IMR-90 (cell line): ENCODE measurements around the gene S100A16. TPM values are rescaled to one million over a fixed set of nuclear protein-coding genes. Genes with fewer than 3 reads are reported as not detected.
A peak's percentile ranks its signal among the peaks of the same experiment; 100 is the strongest.

Experiments used
- ATAC-seq: fragments of 200-7000 bp; cut with Tn5 transposase; 2 replicates; pipeline ENCODE4 v1.9.1; 2020; ENCODE audit warnings: low read depth, mild to moderate bottlenecking, moderate library complexity
- BruUV-seq: library from RNA; stranded (reverse); fragments of 400-500 nt; replicated peaks from 2 replicates; lab custom pipeline; 2021; lab: Mats Ljungman, UMichigan
- CTCF ChIA-PET: fragments of 300-600 bp; formaldehyde crosslinking; extraction: SDS; loops from one replicate; lab custom pipeline; 2021; ENCODE audit warnings: antibody characterized with exemption; lab: Yijun Ruan, JAX
- POLR2A ChIA-PET: fragments of 300-600 bp; sonication (Branson Sonifier 250); formaldehyde crosslinking; loops from one replicate; lab custom pipeline; 2022; ENCODE audit warnings: antibody characterized with exemption; ENCODE audit not compliant: unreplicated experiment; lab: Charles Lee
- DNase-seq: peaks from one replicate; pipeline ENCODE4 v3.0.0; 2013
- H2AFZ ChIP-seq: replicated peaks from 2 replicates; pipeline ENCODE3; 2013; ENCODE audit warnings: low read length, mild to moderate bottlenecking; ENCODE audit not compliant: poor library complexity
- H2AK5ac ChIP-seq: 2 replicates; pipeline ENCODE4 v1.6.1; 2013; ENCODE audit warnings: low read depth, low read length, inconsistent platforms
- H2AK9ac ChIP-seq: replicated peaks from 2 replicates; pipeline ENCODE3; 2013; ENCODE audit warnings: mild to moderate bottlenecking, low read depth, low read length, moderate library complexity; ENCODE audit not compliant: poor library complexity
- H2BK120ac ChIP-seq: 2 replicates; pipeline ENCODE4 v1.6.1; 2013; ENCODE audit warnings: low read depth, low read length, inconsistent platforms
- H2BK15ac ChIP-seq: 3 replicates; pipeline ENCODE4 v1.6.1; 2013; ENCODE audit warnings: low read depth, low read length, inconsistent platforms
- H2BK20ac ChIP-seq: 2 replicates; pipeline ENCODE4 v1.6.1; 2013; ENCODE audit warnings: low read depth, mild to moderate bottlenecking, inconsistent platforms, low read length, moderate library complexity
- H2BK5ac ChIP-seq: 2 replicates; pipeline ENCODE4 v1.6.1; 2013; ENCODE audit warnings: mild to moderate bottlenecking, low read depth, low read length, inconsistent platforms; ENCODE audit not compliant: poor library complexity, severe bottlenecking
- H3K14ac ChIP-seq: replicated peaks from 2 replicates; pipeline ENCODE4 v1.6.1; 2013; ENCODE audit warnings: low read depth, low read length, inconsistent platforms
- H3K18ac ChIP-seq: 2 replicates; pipeline ENCODE4 v1.6.1; 2013; ENCODE audit warnings: low read depth, low read length, control low read depth
- H3K23ac ChIP-seq: 2 replicates; pipeline ENCODE4 v1.6.1; 2013; ENCODE audit warnings: low read depth, low read length, inconsistent platforms
- H3K27ac ChIP-seq: 2 replicates; pipeline ENCODE4 v1.5.1; 2013; ENCODE audit warnings: mild to moderate bottlenecking, control low read depth, low read length; ENCODE audit not compliant: insufficient read depth
- H3K27me3 ChIP-seq: 2 replicates; pipeline ENCODE4 v1.6.1; 2013; ENCODE audit warnings: low read length; ENCODE audit not compliant: control insufficient read depth, insufficient read depth
- H3K36me3 ChIP-seq: 2 replicates; pipeline ENCODE4 v1.6.1; 2013; ENCODE audit warnings: low read length, mixed read lengths; ENCODE audit not compliant: control insufficient read depth, insufficient read depth
- H3K4ac ChIP-seq: 2 replicates; pipeline ENCODE4 v1.6.1; 2013; ENCODE audit warnings: low read depth, low read length, inconsistent platforms
- H3K4me1 ChIP-seq: 2 replicates; pipeline ENCODE4 v1.6.1; 2013; ENCODE audit warnings: low read length, mixed read lengths; ENCODE audit not compliant: control insufficient read depth, insufficient read depth
- H3K4me2 ChIP-seq: 2 replicates; pipeline ENCODE4 v1.6.1; 2013; ENCODE audit warnings: low read depth, mild to moderate bottlenecking, control low read depth, low read length, moderate library complexity
- H3K4me3 ChIP-seq: 2 replicates; pipeline ENCODE4 v1.5.1; 2013; ENCODE audit warnings: low read depth, mild to moderate bottlenecking, control low read depth, low read length, moderate library complexity; ENCODE audit not compliant: insufficient read depth
- H3K56ac ChIP-seq: 2 replicates; pipeline ENCODE4 v1.6.1; 2013; ENCODE audit warnings: low read length, inconsistent platforms; ENCODE audit not compliant: insufficient read depth; ENCODE audit errors: extremely low read depth
- H3K79me1 ChIP-seq, 2 experiments: 2 replicates each; pipeline ENCODE4 v1.6.1; 2013; ENCODE audit warnings: low read length in 2 of 2, inconsistent platforms in 1 of 2, low read depth in 1 of 2
- H3K9ac ChIP-seq: 2 replicates; pipeline ENCODE4 v1.6.1; 2013; ENCODE audit warnings: low read depth, low read length, control low read depth
- H3K9me1 ChIP-seq: 2 replicates; pipeline ENCODE4 v1.6.1; 2013; ENCODE audit warnings: low read length, inconsistent platforms; ENCODE audit not compliant: insufficient read depth
- H3K9me3 ChIP-seq: 2 replicates; pipeline ENCODE4 v1.6.1; 2013; ENCODE audit warnings: low read length; ENCODE audit not compliant: control insufficient read depth, insufficient read depth
- H4K20me1 ChIP-seq: 2 replicates; pipeline ENCODE4 v1.6.1; 2013; ENCODE audit warnings: low read length, inconsistent platforms; ENCODE audit not compliant: insufficient read depth
- H4K5ac ChIP-seq: 2 replicates; pipeline ENCODE4 v1.6.1; 2013; ENCODE audit warnings: mild to moderate bottlenecking, low read depth, low read length, control low read depth
- H4K8ac ChIP-seq, 2 experiments: 2 replicates each; pipeline ENCODE4 v1.6.1; 2013; ENCODE audit warnings: low read depth in 2 of 2, low read length in 2 of 2, control low read depth in 1 of 2, inconsistent platforms in 1 of 2
- H4K91ac ChIP-seq: 2 replicates; pipeline ENCODE4 v1.6.1; 2013; ENCODE audit warnings: low read depth, low read length, inconsistent platforms; ENCODE audit not compliant: insufficient read depth
- POLR2A ChIP-seq: IDR thresholded peaks from 2 replicates; pipeline ENCODE4 v1.6.1; 2012; ENCODE audit warnings: mild to moderate bottlenecking, low read depth, low read length
- RFX5 ChIP-seq: IDR thresholded peaks from 2 replicates; pipeline ENCODE4 v1.8.0; 2012; ENCODE audit warnings: low read depth, mild to moderate bottlenecking, low read length, moderate library complexity
- WGBS, 2 experiments: methylation state at CpG; one replicate each; pipeline versions ENCODE4 v1.1.5 to v1.1.7; 2013; ENCODE audit warnings: missing lambda C conversion rate in 2 of 2; ENCODE audit not compliant: insufficient read length in 1 of 2; ENCODE audit errors: extremely low coverage in 2 of 2; 5-methylcytosine and 5-hydroxymethylcytosine counted together
- dilution Hi-C: fragments of 300-500 bp; cut with HindIII; formaldehyde crosslinking; loops from one replicate; pipeline ENCODE4 v1.14.3; 2018; ENCODE audit warnings: low sequenced_read_pairs; ENCODE audit not compliant: unreplicated experiment
- in situ Hi-C: fragments of 300-500 bp; cut with MboI; formaldehyde crosslinking; loops from 3 replicates; pipeline ENCODE4 v1.14.3; 2019; ENCODE audit warnings: low sequenced_read_pairs, inconsistent platforms, mixed read lengths
- intact Hi-C: fragments of 100-400 bp; cut with micrococcal nuclease; formaldehyde crosslinking; loops from 2 replicates; pipeline ENCODE4 v1.10.0; 2022
- polyA plus RNA-seq, 3 experiments: library from polyadenylated mRNA; depleted of rRNA; stranded (reverse); fragments of >200 nt; gene quantifications; 2 replicates each; pipeline ENCODE4 v1.2.3, GENCODE V29; 2012; ENCODE audit warnings: low replicate concordance in 1 of 3
- total RNA-seq: library from RNA; depleted of rRNA; stranded (reverse); fragments of >200 nt; gene quantifications from 2 replicates; pipeline ENCODE4 v1.2.3, GENCODE V29; 2012

Gene S100A16
- total and polyA plus RNA-seq, 2 of the 4 experiments (the other 2 are of a cell fraction) = 201 to 515 TPM

- no peaks in the 10 kb centered on the region for H3K9me3 ChIP-seq
- H4K91ac ChIP-seq = peak overlapping the region; percentile 44; the same call in 1 of the 2 replicates
- TF ChIP-seq RFX5 (peak; percentile 64; the same call in 1 of the 2 replicates), POLR2A (no peak)
- H2BK5ac ChIP-seq = peak overlapping the region; percentile 27
- H3K4me3 ChIP-seq = no peak overlapping the region
- peak overlapping the region; percentile 33; the same call in 1 of the 2 replicates for H3K4ac ChIP-seq
- H3K14ac ChIP-seq = peak overlapping the region; percentile 56; the same call in 1 of the 2 replicates
- H4K5ac ChIP-seq = peak overlapping the region; percentile 14; the same call in 1 of the 2 replicates
- H3K27ac ChIP-seq = 0 out of 2 replicates have a peak overlapping the region, but pooled peaks have one; percentile 0
- H3K79me1 ChIP-seq = peaks cover 2 to 12% of the 10 kb centered on the region in 2 experiments; a peak in 2 of 4 replicates
- H2AK9ac ChIP-seq = peak overlapping the region; percentile 56
- ChIA-PET POLR2A (no interaction called here), CTCF (interaction anchor here (1.0 kb wide), 1 partner anchor 26 kb away, joined by 3 read pairs; no protein-coding TSS in a partner anchor)
- dilution Hi-C loops (no loop called here), in situ Hi-C loops (no loop called here), intact Hi-C loops (no loop called here)
- WGBS, 2 experiments = no CpG with 5 or more reads among the region's 7 CpGs
- H2BK15ac ChIP-seq = no peak overlapping the region
- no peaks in the 10 kb centered on the region; the same call in none of the 2 replicates for H3K9me1 ChIP-seq
- H3K4me2 ChIP-seq = no peak overlapping the region
- H3K23ac ChIP-seq = no peak overlapping the region
- peak overlapping the region; percentile 68 for H2AFZ ChIP-seq
- no peak overlapping the region for H3K9ac ChIP-seq
- no peaks in the 10 kb centered on the region for H4K20me1 ChIP-seq
- no peak overlapping the region for H3K18ac ChIP-seq
- H3K4me1 ChIP-seq = peaks cover 8% of the 10 kb centered on the region
- no TSS peak for BruUV-seq
- H2AK5ac ChIP-seq = peak overlapping the region; percentile 47
- peak; percentile 78 for DNase-seq
- no peak overlapping the region for H2BK120ac ChIP-seq
- H4K8ac ChIP-seq = peak overlapping the region in 1 of 2 experiments; percentile 41; a peak in 1 of 4 replicates
- H3K56ac ChIP-seq = no peak overlapping the region
- ATAC-seq = peak; percentile 79
- H3K36me3 ChIP-seq = no peaks in the 10 kb centered on the region
- peak overlapping the region; percentile 1; the same call in 1 of the 2 replicates for H2BK20ac ChIP-seq
- H3K27me3 ChIP-seq = no peaks in the 10 kb centered on the region
Observed at GRCh38 chr1:153598309-153599172, 14.4 kb downstream of the S100A16 start.
